Neural cell (in vitro differentiated cells): Measurements from ENCODE around the gene COL20A1.

ENCODE experiments used
- CTCF ChIP-seq: fragments of 450-650 bp; IDR thresholded peaks from 2 replicates; pipeline ENCODE4 v1.5.1; 2014; ENCODE audit warnings: antibody characterized with exemption, mild to moderate bottlenecking, moderate library complexity; ENCODE audit not compliant: poor library complexity, severe bottlenecking
- TAF1 ChIP-seq: IDR thresholded peaks from 2 replicates; pipeline ENCODE4 v1.6.1; 2012; ENCODE audit warnings: low read depth

GRCh38 chr20:63374504-63374903 lies 81.5 kb downstream of the COL20A1 start:
- TF ChIP-seq CTCF (no peak), TAF1 (no peak)
